ENCODE measurements around the gene PLPPR3. TPM values are rescaled to one million over a fixed set of nuclear protein-coding genes. Genes with fewer than 3 reads are reported as not detected.

The PLPPR3 gene
- total and polyA plus RNA-seq, 9 of the 15 experiments (the other 6 are each of a cell fraction or from before 2014, with no cell fraction given) = 0.01 to 48.2 (median 8.6) TPM

GRCh38 chr19:843180-843835, 21.6 kb upstream of the PLPPR3 start:
- in situ Hi-C loops (cut with MboI) (no loop called here), intact Hi-C loops (cut with micrococcal nuclease) (no loop called here)
- ATAC-seq (peak; percentile 91), DNase-seq (ENCODE audit: extremely low read depth in 1 of 4, low spot score in 3 of 4) (peak; percentile 52 to 64 (median 58)), FAIRE-seq (no peak)
- Histone ChIP-seq H4K20me1 (replicated peaks; ENCODE audit: control insufficient read depth, insufficient read depth, low read length) (no peaks in the 10 kb centered on the region), H3K4me2 (ENCODE audit: insufficient read depth, low read length) (peak overlapping the region; percentile 87), H3K9me3 (replicated peaks; ENCODE audit: control insufficient read depth, insufficient read depth, low read depth, low read length) (no peaks in the 10 kb centered on the region), H3K9me1 (ENCODE audit: control insufficient read depth, insufficient read depth, low read length) (no peaks in the 10 kb centered on the region), H3K27ac (ENCODE audit: extremely low read depth, low read depth, low read length) (0 out of 3 replicates have a peak overlapping the region, but pooled peaks have one; percentile 8), H2AFZ (ENCODE audit: low read depth, low read length) (peak overlapping the region; percentile 87), H3K4me1 (replicated peaks in 1 of 2; ENCODE audit: control insufficient read depth in 2 of 2, insufficient read depth in 2 of 2, low read length in 2 of 2) (peaks cover 5 to 55% of the 10 kb centered on the region in 2 experiments), H3K4me3 (peak overlapping the region; percentile 39), H3K36me3 (ENCODE audit: control insufficient read depth, insufficient read depth, low read length) (no peaks in the 10 kb centered on the region), H3K9ac (ENCODE audit: insufficient read depth in 1 of 2, low read depth in 2 of 2, low read length in 2 of 2) (peak overlapping the region; percentile 34 to 92; a peak in 3 of 4 replicates), H3K79me2 (ENCODE audit: control insufficient read depth, insufficient read depth, low read length) (no peaks in the 10 kb centered on the region), H3K27me3 (ENCODE audit: control insufficient read depth in 2 of 2, insufficient read depth in 2 of 2, low read length in 2 of 2) (no peaks in the 10 kb centered on the region)
- no TSS peak for BruUV-seq (replicated peaks)
- 13% methylated on average over 20 of the region's 46 CpGs for WGBS (ENCODE audit: insufficient coverage, low coverage, missing lambda C conversion rate)
- ChIA-PET POLR2A (interaction anchor here (1.1 to 1.4 kb wide), 4 partner anchors 12 to 68 kb away, joined by 3 to 4 read pairs (median 3); no protein-coding TSS in a partner anchor), CTCF (ENCODE audit: low intra/inter-chr PET ratio) (no interaction called here)
- TF ChIP-seq NBN (IDR thresholded peaks at IDR 0.05; ENCODE audit: low read depth) (no peak), FOXM1 (IDR thresholded peaks at IDR 0.05; ENCODE audit: low read depth) (no peak), FOXM1 (CRISPR knock-in tag; IDR thresholded peaks at IDR 0.05; ENCODE audit: low read depth) (no peak), SIRT6 (IDR thresholded peaks at IDR 0.05; ENCODE audit: low read depth, low read length) (no peak), HDAC2 (IDR thresholded peaks at IDR 0.05) (no peak), HMGN3 (IDR thresholded peaks at IDR 0.05; ENCODE audit: borderline replicate concordance, extremely low read depth, insufficient read length, low read depth, low read length) (peak; percentile 16), MEF2D (tag; conservative IDR thresholded peaks at IDR 0.05; ENCODE audit: low read depth) (no peak), HBP1 (CRISPR knock-in tag; IDR thresholded peaks at IDR 0.05) (no peak), CEBPB (tag; IDR thresholded peaks at IDR 0.05) (no peak), MGA (IDR thresholded peaks at IDR 0.05) (peak; percentile 98)

Data from K562 (cell line).